HG02623 (cell line): ENCODE results near the gene IGF2.

Experiments used
- ATAC-seq: cut with Tn5 transposase; IDR thresholded peaks from one replicate; pipeline ENCODE4 v1.9.1; 2021; ENCODE audit warnings: moderate library complexity; ENCODE audit not compliant: unreplicated experiment

The IGF2 gene

GRCh38 chr11:2154195-2154585 lies 15.0 kb upstream of the IGF2 start:
- no peak for ATAC-seq

GRCh38 chr11:2153581-2154194 lies 14.5 kb upstream of the IGF2 start:
- ATAC-seq = no peak

GRCh38 chr11:2151500-2152257 lies 12.5 kb upstream of the IGF2 start:
- ATAC-seq = no peak

- no peak for ATAC-seq
Measured at GRCh38 chr11:2149864-2150847, 11.0 kb upstream of the IGF2 start.

GRCh38 chr11:2149460-2149859 lies 10.3 kb upstream of the IGF2 start:
- no peak for ATAC-seq

GRCh38 chr11:2148595-2148994 lies 9.4 kb upstream of the IGF2 start:
- no peak for ATAC-seq

- no peak for ATAC-seq
Measured at GRCh38 chr11:2147391-2147790, 8.2 kb upstream of the IGF2 start.

GRCh38 chr11:2146051-2146450 lies 6.9 kb upstream of the IGF2 start:
- ATAC-seq = no peak

- no peak for ATAC-seq
Measured at GRCh38 chr11:2144544-2145248, 5.5 kb upstream of the IGF2 start.

- ATAC-seq = no peak
Measured at GRCh38 chr11:2143799-2144543, 4.8 kb upstream of the IGF2 start.

- ATAC-seq = no peak
Measured at GRCh38 chr11:2143477-2143798, 4.2 kb upstream of the IGF2 start.

- no peak for ATAC-seq
Measured at GRCh38 chr11:2142762-2143202, 3.6 kb upstream of the IGF2 start.

GRCh38 chr11:2142300-2142759 lies 3.1 kb upstream of the IGF2 start:
- no peak for ATAC-seq

GRCh38 chr11:2140411-2141400 lies 1.5 kb upstream of the IGF2 start:
- no peak for ATAC-seq

GRCh38 chr11:2139621-2140337 lies 590 bp upstream of the IGF2 start:
- ATAC-seq = no peak

- ATAC-seq = no peak
Measured at GRCh38 chr11:2138431-2139122, 612 bp downstream of the IGF2 start.

GRCh38 chr11:2138068-2138430 lies 1.1 kb downstream of the IGF2 start:
- ATAC-seq = no peak
